Measurements from ENCODE around the gene TCP1.

DNA sequence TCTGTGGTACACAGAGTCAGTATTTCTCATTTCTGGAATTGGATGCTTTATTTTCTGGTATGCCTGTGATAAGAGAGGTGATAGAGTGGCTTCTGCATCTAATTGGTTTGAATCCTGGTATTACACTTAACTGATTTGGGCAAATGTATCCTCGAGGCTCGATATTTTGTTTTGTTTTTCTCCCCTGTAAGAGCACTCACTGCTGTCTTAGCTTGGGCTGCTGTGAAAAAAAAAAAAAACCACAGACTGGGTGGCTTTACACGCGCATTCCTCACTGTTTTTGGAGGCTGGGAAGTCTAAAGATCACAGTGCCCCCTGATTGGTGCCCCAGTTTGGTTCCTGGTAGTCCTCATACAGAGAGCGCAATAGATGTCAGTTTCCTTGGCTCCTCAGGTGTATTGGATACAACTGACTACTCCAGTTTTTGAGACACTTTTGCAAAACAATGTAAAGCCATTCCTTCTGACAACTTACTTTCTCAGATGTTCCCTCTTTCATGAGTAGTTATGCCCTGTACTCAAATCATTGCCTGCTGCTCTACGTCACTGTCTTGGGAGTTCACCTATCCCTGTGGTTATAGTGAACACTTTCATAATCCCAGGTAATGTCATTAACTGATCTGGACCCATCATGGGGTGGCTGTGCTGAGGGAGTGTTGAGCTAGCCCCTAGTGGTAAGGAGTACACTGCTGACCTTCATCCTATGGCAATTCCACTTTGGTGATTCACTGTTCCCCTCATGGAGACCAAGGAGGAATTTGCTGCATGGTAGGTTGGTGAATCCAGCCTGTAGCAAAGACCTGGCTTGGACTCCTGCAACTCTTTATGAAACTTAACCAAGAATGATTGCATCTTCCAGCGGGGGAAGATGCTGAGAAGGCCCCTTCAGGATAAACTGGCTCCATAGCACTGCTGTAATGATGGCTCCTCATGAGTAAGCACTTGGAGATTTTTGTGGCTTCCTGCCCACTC lies 31.1 kb downstream of the TCP1 start:
- TF ChIP-seq, protein P1, sequence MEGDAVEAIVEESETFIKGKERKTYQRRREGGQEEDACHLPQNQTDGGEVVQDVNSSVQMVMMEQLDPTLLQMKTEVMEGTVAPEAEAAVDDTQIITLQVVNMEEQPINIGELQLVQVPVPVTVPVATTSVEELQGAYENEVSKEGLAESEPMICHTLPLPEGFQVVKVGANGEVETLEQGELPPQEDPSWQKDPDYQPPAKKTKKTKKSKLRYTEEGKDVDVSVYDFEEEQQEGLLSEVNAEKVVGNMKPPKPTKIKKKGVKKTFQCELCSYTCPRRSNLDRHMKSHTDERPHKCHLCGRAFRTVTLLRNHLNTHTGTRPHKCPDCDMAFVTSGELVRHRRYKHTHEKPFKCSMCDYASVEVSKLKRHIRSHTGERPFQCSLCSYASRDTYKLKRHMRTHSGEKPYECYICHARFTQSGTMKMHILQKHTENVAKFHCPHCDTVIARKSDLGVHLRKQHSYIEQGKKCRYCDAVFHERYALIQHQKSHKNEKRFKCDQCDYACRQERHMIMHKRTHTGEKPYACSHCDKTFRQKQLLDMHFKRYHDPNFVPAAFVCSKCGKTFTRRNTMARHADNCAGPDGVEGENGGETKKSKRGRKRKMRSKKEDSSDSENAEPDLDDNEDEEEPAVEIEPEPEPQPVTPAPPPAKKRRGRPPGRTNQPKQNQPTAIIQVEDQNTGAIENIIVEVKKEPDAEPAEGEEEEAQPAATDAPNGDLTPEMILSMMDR (IDR thresholded peaks at IDR 0.05), result no peak
- TF ChIP-seq POLR2A (IDR thresholded peaks at IDR 0.05) (no peak), POLR2AphosphoS5 (IDR thresholded peaks at IDR 0.05; ENCODE audit: insufficient read depth in 1 of 2, low read depth in 1 of 2) (no peak)
